Prostate gland (tissue), 2 donors: Measurements from ENCODE around the gene CADPS2. TPM values are rescaled to one million over a fixed set of nuclear protein-coding genes. Genes with fewer than 3 reads are reported as not detected.

Source experiments
- DNase-seq: peaks from one replicate; pipeline ENCODE4 v3.0.0-alpha.2; 2019; ENCODE audit warnings: low spot score
- H3K27ac ChIP-seq, 2 donors: fragments of 200-600 bp; sonication (generic); 2 replicates each; pipeline ENCODE4 v1.5.1; 2017 to 2019
- H3K27me3 ChIP-seq: fragments of 200-600 bp; sonication (generic); replicated peaks from 2 replicates; pipeline ENCODE4 v1.5.1; 2019; ENCODE audit not compliant: insufficient read depth
- H3K36me3 ChIP-seq, 2 donors: fragments of 200-600 bp; sonication (generic); 1 replicate in 1 of 2; 2 replicates in 1 of 2; pipeline versions ENCODE4 v1.5.1 to v1.8.1; 2017 to 2019
- H3K4me1 ChIP-seq: fragments of 200-600 bp; sonication (generic); replicated peaks from 2 replicates; pipeline ENCODE4 v1.5.1; 2019
- H3K4me3 ChIP-seq, 2 donors: fragments of 200-600 bp; sonication (generic); 2 replicates each; pipeline ENCODE4 v1.5.1; 2017 to 2019
- H3K9me3 ChIP-seq: fragments of 200-600 bp; sonication (generic); 2 replicates; pipeline ENCODE4 v1.5.1; 2017
- POLR2A ChIP-seq: fragments of 450-650 bp; IDR thresholded peaks from one replicate; pipeline ENCODE4 v1.6.1; 2016; ENCODE audit warnings: antibody characterized with exemption, mild to moderate bottlenecking
- POLR2AphosphoS5 ChIP-seq: sonication (generic); formaldehyde crosslinking; IDR thresholded peaks from one replicate; pipeline ENCODE4 v1.6.1; 2017; ENCODE audit warnings: antibody characterized with exemption
- WGBS: methylation state at CpG from one replicate; pipeline ENCODE4 v1.1.5; 2018; 5-methylcytosine and 5-hydroxymethylcytosine counted together
- intact Hi-C: fragments of 100-400 bp; cut with DNase I; formaldehyde crosslinking; loops from one replicate; pipeline ENCODE4 v1.14.2; 2022
- total RNA-seq, 2 donors: library from RNA; depleted of rRNA; stranded (reverse); fragments of >200 nt; gene quantifications; one replicate each; pipeline ENCODE4 v1.1.0, GENCODE V29; 2016
- TF ChIP-seq, protein P1 (sequence below), 4 experiments: fragments of 200-600 bp in 2 of 4; fragments of 450-650 bp in 2 of 4; sonication (generic) in 2 of 4; IDR thresholded peaks; 1 replicate in 3 of 4; 2 replicates in 1 of 4; pipeline ENCODE4 v1.5.1; 2016 to 2019; ENCODE audit warnings: antibody characterized with exemption in 4 of 4, mild to moderate bottlenecking in 2 of 4, moderate library complexity in 2 of 4

The CADPS2 gene
- total RNA-seq, 2 donors from 2014 or later: 22.2 to 50.4 TPM

DNA sequence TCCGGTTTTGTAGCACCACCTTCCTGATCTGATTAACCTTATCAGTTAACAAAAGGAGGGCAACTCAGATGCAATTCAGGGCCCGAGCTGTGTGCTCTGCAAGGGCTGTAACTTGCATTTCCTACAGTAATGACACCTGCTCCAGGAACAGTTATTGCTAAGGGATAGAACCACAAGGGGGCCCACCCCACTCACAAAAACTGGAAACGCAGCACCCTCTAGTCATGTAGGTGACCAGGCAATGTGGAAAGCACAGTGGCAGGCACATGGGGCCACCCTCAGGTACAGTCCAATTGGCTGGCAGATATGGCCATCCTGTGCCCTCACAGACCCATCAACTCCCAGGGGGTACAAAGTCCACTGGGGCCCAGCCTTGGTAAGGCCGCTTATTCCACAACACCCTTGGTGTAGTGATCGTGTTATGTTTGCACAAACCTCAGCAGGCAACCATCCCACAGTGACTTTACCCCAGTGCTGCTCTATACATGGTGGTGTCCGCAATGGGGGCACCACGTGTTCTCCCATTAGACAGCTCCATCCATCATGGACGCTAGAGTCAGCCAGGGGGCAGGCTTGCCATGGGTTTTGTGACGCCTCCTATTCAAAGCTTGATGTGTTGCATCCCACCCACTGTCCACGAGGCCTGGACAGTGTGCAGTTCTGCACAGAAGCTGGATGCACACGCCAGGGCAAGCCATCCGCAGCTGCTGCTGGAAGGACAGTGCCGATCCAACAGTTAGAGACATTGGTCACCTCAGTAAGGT, 196.7 kb downstream of the CADPS2 start:
- 93% methylated on average over 13 of the region's 13 CpGs for WGBS
- intact Hi-C loops: loop anchor here (10.0 kb wide), 1 partner anchor 195 kb away; the partner anchor contains the start of gene CADPS2

DNA sequence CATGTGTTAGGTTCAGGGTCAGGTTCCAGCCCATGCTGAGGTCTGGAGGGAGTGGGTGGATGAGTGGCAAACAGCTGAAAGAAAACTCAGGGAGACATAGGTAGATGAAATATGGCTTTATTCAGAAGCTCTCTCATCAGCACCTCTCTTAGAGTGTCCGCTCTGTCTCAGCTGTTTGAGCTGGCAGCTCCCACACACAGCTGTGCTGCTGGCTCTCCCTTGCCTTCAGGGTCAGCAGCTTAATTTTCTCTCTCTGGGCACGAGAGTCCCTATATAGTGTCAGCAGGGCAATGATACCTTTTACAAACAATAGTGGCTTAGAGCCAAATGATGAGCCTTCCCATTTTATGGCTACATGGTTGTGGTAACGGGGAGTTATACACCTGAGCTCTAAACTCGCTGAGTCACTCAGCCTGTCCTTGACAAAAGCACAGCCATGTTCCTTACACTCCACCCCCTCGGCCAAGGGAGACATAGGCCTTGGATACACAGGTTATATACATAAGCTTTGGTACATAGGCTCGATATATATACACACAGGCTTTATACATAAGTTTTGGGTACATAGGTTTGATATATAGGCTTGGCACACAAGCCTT, 197.8 kb downstream of the CADPS2 start:
- intact Hi-C loops: loop anchor here (10.0 kb wide), 1 partner anchor 196 kb away; the partner anchor contains the start of gene CADPS2
- Histone ChIP-seq H3K36me3 (no peaks in the 10 kb centered on the region), H3K9me3 (no peaks in the 10 kb centered on the region), H3K4me1 (no peaks in the 10 kb centered on the region), H3K27ac (no peak overlapping the region), H3K27me3 (no peaks in the 10 kb centered on the region), H3K4me3 (no peak overlapping the region)
- WGBS: 82% methylated on average over 6 of the region's 6 CpGs
- no peak for TF ChIP-seq POLR2A
- TF ChIP-seq POLR2AphosphoS5: no peak
- TF ChIP-seq, protein P1, sequence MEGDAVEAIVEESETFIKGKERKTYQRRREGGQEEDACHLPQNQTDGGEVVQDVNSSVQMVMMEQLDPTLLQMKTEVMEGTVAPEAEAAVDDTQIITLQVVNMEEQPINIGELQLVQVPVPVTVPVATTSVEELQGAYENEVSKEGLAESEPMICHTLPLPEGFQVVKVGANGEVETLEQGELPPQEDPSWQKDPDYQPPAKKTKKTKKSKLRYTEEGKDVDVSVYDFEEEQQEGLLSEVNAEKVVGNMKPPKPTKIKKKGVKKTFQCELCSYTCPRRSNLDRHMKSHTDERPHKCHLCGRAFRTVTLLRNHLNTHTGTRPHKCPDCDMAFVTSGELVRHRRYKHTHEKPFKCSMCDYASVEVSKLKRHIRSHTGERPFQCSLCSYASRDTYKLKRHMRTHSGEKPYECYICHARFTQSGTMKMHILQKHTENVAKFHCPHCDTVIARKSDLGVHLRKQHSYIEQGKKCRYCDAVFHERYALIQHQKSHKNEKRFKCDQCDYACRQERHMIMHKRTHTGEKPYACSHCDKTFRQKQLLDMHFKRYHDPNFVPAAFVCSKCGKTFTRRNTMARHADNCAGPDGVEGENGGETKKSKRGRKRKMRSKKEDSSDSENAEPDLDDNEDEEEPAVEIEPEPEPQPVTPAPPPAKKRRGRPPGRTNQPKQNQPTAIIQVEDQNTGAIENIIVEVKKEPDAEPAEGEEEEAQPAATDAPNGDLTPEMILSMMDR (IDR thresholded peaks at IDR 0.05): no peak
- DNase-seq: no peak

More for the DNA sequence above, 196.7 kb downstream of the CADPS2 start:
- H3K4me1 ChIP-seq: no peaks in the 10 kb centered on the region
- H3K4me3 ChIP-seq: no peak overlapping the region
- no peak for TF ChIP-seq POLR2AphosphoS5
- TF ChIP-seq, protein P1 (IDR thresholded peaks at IDR 0.05): no peak
- TF ChIP-seq POLR2A: no peak
- no peaks in the 10 kb centered on the region for H3K36me3 ChIP-seq
- H3K9me3 ChIP-seq: no peaks in the 10 kb centered on the region
- no peak for DNase-seq
- no peaks in the 10 kb centered on the region for H3K27me3 ChIP-seq
- H3K27ac ChIP-seq: no peak overlapping the region

DNA sequence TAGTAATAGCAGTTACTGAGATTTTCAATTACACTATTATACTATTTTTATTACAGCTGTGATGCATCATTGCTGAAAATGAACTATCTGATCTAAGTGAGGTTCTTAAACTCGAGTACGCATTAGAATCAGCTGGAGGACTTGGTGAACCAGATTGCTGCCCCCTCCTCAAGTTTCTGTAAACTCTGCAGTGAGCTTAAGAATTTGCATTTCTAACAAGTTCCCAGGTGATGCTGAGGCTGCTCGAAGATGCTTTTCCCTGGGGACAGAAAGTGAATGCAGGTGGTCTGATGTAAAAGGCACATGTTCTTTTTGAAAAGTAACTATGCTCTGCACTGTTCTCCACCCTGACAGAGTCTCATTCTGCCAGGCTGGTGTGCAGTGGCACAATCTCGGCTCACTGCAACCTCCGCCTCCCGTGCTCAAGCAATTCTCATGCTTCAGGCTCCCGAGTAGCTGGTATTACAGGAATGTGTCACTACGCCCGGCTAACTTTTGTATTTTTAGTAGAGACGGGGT, 199.8 kb downstream of the CADPS2 start:
- no peaks in the 10 kb centered on the region for H3K9me3 ChIP-seq
- H3K27ac ChIP-seq: no peak overlapping the region
- TF ChIP-seq POLR2A (no peak), POLR2AphosphoS5 (no peak)
- TF ChIP-seq, protein P1 (IDR thresholded peaks at IDR 0.05): no peak
- 84% methylated on average over 10 of the region's 10 CpGs for WGBS
- DNase-seq: no peak
- H3K27me3 ChIP-seq: no peaks in the 10 kb centered on the region
- H3K4me3 ChIP-seq: no peak overlapping the region
- H3K4me1 ChIP-seq: no peaks in the 10 kb centered on the region
- intact Hi-C loops: loop anchor here (10.0 kb wide), 1 partner anchor 198 kb away; the partner anchor contains the start of gene CADPS2
- H3K36me3 ChIP-seq: no peaks in the 10 kb centered on the region

DNA sequence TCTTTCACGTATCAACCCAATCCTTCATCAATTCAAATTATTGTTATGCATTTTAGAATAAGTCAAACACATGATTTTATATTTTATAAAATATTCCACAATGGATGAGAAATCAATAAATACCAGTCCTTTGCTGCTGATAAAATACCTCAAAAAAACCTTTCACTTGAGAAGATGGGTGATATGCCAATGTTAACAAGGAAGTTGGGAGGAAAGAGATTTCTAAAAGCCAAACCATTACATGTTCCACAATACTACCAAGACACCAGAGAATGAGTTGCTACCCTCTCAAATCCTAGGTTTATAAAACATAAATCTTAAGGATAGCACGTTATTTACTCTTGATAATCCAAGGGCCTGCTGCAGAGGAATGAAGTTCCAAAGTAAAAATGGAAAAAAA, 201.8 kb downstream of the CADPS2 start:
- H3K4me3 ChIP-seq: no peak overlapping the region
- H3K36me3 ChIP-seq: no peaks in the 10 kb centered on the region
- intact Hi-C loops: loop anchor here (10.0 kb wide), 1 partner anchor 200 kb away; the partner anchor contains the start of gene CADPS2
- TF ChIP-seq POLR2AphosphoS5 (no peak), POLR2A (no peak)
- TF ChIP-seq, protein P1 (IDR thresholded peaks at IDR 0.05): no peak
- H3K4me1 ChIP-seq: no peaks in the 10 kb centered on the region
- WGBS: 47% methylated on average over 2 of the region's 2 CpGs
- no peaks in the 10 kb centered on the region for H3K9me3 ChIP-seq
- no peak for DNase-seq
- H3K27me3 ChIP-seq: no peaks in the 10 kb centered on the region
- no peak overlapping the region for H3K27ac ChIP-seq
